Measurements from ENCODE around the gene WWOX.

The WWOX gene

DNA sequence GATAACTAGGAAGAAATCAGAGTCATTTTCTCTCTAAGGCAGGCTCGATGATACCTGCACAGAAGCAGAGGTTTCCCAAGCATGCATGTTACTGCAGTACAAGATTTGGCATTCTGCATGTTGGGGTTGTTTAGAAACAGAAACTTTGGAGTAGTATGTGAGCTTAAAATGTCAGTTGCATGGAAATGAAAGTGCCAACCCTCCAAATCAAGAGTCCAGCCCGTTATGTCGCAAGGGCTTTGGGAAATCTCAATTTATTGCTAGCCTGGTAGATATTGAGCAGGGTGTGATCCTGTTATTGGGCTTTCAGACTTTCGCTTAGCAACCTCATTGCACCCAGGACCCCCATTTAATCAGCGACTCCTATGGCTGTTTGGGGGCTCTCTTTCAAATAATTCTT is 1010.3 kb downstream of the WWOX start:
- TF ChIP-seq POLR2AphosphoS5 (IDR thresholded peaks at IDR 0.05; ENCODE audit: low read depth, low read length) (no peak), POU2F2 (IDR thresholded peaks at IDR 0.05; ENCODE audit: low read depth, low read length) (no peak), SPI1 (IDR thresholded peaks at IDR 0.05; ENCODE audit: low read depth, low read length) (no peak), TAF1 (IDR thresholded peaks at IDR 0.05; ENCODE audit: low read depth, low read length) (no peak), PAX5 (IDR thresholded peaks at IDR 0.05; ENCODE audit: insufficient read depth, low read length, severe bottlenecking) (no peak), POLR2A (IDR thresholded peaks at IDR 0.05; ENCODE audit: low read depth, low read length) (no peak)
- DNase-seq (ENCODE audit: insufficient read length, low spot score) (no peak), FAIRE-seq (no peak)

DNA sequence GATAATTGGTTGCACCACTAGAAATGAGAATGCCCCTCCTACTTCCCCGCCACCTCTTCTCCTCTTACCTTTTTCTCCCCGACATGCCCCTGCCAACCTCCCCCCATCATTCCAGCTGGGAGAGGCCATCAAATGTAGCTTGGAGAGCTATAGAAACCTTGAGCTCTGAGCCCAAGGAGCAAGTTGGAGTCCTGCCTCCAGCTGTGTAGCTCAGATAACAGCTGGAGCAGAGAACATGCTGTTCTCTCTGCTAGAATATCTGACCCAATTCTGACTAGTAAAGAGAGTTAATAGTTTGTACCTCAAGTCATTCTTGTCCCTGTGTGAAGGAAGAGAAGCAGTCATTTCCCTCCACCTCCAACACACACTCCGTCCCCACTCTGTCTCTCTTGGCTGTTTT is 1010.8 kb downstream of the WWOX start:
- DNase-seq (ENCODE audit: insufficient read length, low spot score) (no peak), FAIRE-seq (no peak)
- no peak for TF ChIP-seq SPI1 (IDR thresholded peaks at IDR 0.05; ENCODE audit: low read depth, low read length)

DNA sequence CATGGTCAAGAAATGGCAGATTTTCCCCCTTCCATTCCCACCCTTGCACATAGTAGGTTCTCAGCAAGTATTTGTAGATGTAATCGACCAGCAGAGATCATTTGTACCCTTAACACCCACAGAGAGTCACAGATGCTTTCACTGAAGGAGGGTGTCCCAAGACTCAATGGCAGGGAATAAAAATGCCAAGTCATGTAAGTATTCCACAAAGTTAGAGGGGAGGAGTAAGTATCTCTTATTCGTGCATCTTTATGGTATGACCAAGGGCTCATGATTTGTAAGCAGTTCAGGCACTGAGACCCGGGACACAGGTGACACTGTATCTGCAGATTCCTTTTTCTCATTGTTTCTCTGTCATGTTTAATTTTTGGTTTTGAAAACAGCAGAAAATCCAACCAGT is 1011.5 kb downstream of the WWOX start:
- TF ChIP-seq PAX5 (IDR thresholded peaks at IDR 0.05; ENCODE audit: insufficient read depth, low read length, severe bottlenecking) (no peak), SPI1 (IDR thresholded peaks at IDR 0.05; ENCODE audit: low read depth, low read length) (no peak), POU2F2 (IDR thresholded peaks at IDR 0.05; ENCODE audit: low read depth, low read length) (no peak), POLR2A (IDR thresholded peaks at IDR 0.05; ENCODE audit: low read depth, low read length) (no peak), POLR2AphosphoS5 (IDR thresholded peaks at IDR 0.05; ENCODE audit: low read depth, low read length) (no peak), TAF1 (IDR thresholded peaks at IDR 0.05; ENCODE audit: low read depth, low read length) (no peak)
- FAIRE-seq (no peak), DNase-seq (ENCODE audit: insufficient read length, low spot score) (no peak)

DNA sequence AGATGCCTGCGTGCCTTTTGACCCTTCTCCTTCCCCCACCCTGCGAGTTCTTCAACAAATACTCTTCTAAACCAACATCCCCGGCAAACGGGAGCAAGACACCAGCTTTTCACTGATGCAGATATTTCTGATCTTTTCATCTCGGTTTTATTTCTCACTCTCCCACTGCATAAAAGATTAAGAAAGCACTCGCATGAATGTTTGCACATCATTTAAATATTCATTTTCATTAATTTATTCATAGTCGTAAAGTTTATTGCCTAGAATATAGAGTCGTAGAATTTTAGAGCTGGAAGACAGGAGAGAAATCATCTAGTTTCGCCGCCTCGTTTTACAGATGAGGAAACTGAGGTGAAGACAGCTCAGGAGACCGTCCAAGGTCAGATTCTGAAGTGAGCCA is 1013.0 kb downstream of the WWOX start:
- no peak for DNase-seq (ENCODE audit: insufficient read length, low spot score)
- TF ChIP-seq POLR2AphosphoS5 (IDR thresholded peaks at IDR 0.05; ENCODE audit: low read depth, low read length), result no peak
- TF ChIP-seq SPI1 (IDR thresholded peaks at IDR 0.05; ENCODE audit: low read depth, low read length), result no peak
- no peak for TF ChIP-seq POLR2A (IDR thresholded peaks at IDR 0.05; ENCODE audit: low read depth, low read length)
- TF ChIP-seq POU2F2 (IDR thresholded peaks at IDR 0.05; ENCODE audit: low read depth, low read length), result no peak
- TF ChIP-seq TAF1 (IDR thresholded peaks at IDR 0.05; ENCODE audit: low read depth, low read length), result no peak
- no peak for TF ChIP-seq PAX5 (IDR thresholded peaks at IDR 0.05; ENCODE audit: insufficient read depth, low read length, severe bottlenecking)
- FAIRE-seq, result no peak

DNA sequence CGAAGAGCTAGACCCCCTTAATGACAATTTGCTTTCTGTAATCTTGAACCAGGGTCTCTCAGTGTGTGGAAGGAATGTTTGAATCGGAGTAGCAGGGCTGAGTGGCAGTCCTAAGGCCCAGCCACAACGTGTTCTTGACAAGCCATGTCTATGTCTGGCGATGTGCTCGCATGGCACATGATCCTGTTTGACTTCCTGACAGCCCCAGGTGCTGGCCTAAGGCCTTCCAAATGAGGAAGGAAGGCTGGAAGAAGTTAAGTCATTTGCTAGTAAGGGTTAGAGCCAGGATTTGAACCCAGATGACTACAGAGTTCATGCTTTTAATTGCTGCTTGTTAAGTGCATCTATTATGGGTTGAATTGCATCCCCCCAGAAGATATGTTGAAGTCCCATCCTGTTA is 1014.4 kb downstream of the WWOX start:
- DNase-seq (ENCODE audit: insufficient read length, low spot score) (no peak), FAIRE-seq (no peak)
- TF ChIP-seq SPI1 (IDR thresholded peaks at IDR 0.05; ENCODE audit: low read depth, low read length) (no peak), POLR2A (IDR thresholded peaks at IDR 0.05; ENCODE audit: low read depth, low read length) (no peak), TAF1 (IDR thresholded peaks at IDR 0.05; ENCODE audit: low read depth, low read length) (no peak), PAX5 (IDR thresholded peaks at IDR 0.05; ENCODE audit: insufficient read depth, low read length, severe bottlenecking) (no peak), POLR2AphosphoS5 (IDR thresholded peaks at IDR 0.05; ENCODE audit: low read depth, low read length) (no peak), POU2F2 (IDR thresholded peaks at IDR 0.05; ENCODE audit: low read depth, low read length) (no peak)

DNA sequence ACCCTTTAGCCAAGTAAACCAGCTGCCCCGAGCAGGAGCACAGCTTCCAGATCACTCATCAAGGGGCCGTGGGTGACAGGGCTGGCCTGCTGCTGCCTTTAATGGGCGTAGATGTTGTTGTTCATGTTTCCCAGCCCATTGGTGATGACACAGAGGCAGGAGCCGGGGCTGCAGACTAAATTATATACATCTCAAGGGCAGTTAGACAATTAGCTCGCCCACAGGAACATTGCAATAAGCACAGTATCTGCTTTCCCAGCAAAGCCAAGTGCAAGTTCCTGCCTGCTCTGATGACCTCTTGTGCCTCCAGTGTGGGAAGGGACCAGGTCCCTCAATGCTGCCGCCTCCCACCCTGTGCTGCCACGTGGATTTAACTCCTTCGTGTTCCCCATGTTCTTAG is 1015.3 kb downstream of the WWOX start:
- no peak for FAIRE-seq
- TF ChIP-seq SPI1 (IDR thresholded peaks at IDR 0.05; ENCODE audit: low read depth, low read length), result no peak
- TF ChIP-seq POLR2A (IDR thresholded peaks at IDR 0.05; ENCODE audit: low read depth, low read length), result no peak
- no peak for TF ChIP-seq PAX5 (IDR thresholded peaks at IDR 0.05; ENCODE audit: insufficient read depth, low read length, severe bottlenecking)
- no peak for TF ChIP-seq POU2F2 (IDR thresholded peaks at IDR 0.05; ENCODE audit: low read depth, low read length)
- no peak for TF ChIP-seq POLR2AphosphoS5 (IDR thresholded peaks at IDR 0.05; ENCODE audit: low read depth, low read length)
- TF ChIP-seq TAF1 (IDR thresholded peaks at IDR 0.05; ENCODE audit: low read depth, low read length), result no peak
- DNase-seq (ENCODE audit: insufficient read length, low spot score), result no peak

DNA sequence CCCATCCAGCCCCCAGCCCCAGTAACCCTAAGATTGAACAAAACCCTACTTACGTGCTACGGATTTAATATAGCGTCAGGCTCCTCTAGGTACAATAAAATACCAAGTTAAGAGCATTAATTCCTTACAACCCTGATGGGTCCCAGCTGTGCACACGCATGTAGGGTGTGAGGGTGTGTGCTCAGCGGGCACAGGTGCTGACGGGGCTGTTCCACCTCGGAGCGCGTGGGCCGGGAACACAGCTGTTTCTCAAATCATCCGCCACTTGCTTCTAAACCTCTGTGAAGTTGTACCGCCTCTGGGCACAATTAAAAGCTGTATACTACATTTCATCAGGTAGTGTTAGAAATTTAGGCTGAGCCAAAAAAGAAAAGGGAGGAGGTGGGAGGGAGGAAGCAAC is 1022.5 kb downstream of the WWOX start:
- TF ChIP-seq SPI1 (IDR thresholded peaks at IDR 0.05; ENCODE audit: low read depth, low read length) (no peak), POLR2A (IDR thresholded peaks at IDR 0.05; ENCODE audit: low read depth, low read length) (no peak), POLR2AphosphoS5 (IDR thresholded peaks at IDR 0.05; ENCODE audit: low read depth, low read length) (no peak), PAX5 (IDR thresholded peaks at IDR 0.05; ENCODE audit: insufficient read depth, low read length, severe bottlenecking) (no peak), TAF1 (IDR thresholded peaks at IDR 0.05; ENCODE audit: low read depth, low read length) (no peak), POU2F2 (IDR thresholded peaks at IDR 0.05; ENCODE audit: low read depth, low read length) (no peak)
- FAIRE-seq, result no peak
- no peak for DNase-seq (ENCODE audit: insufficient read length, low spot score)

DNA sequence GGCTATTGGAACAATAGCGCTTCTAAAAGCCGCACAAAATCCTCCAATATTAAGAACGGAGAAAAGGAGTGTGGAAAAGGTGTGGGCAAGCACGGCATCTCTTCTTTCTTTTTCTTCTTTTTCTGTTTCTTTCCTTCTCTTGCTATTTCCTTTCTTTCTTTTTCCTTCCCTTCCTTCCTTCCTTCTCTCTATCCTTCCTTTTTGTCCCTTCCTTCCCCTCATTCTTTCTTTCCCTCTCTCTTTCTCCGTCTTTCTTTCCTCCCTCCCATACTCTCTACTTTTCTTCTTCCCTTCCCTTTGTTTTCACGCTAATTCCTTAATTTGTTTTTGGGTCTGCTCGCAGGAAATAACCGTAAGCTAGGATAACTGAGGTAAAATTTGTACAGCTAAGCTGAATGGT is 1022.9 kb downstream of the WWOX start:
- DNase-seq (ENCODE audit: insufficient read length, low spot score) (no peak), FAIRE-seq (no peak)
- TF ChIP-seq TAF1 (IDR thresholded peaks at IDR 0.05; ENCODE audit: low read depth, low read length) (no peak), POU2F2 (IDR thresholded peaks at IDR 0.05; ENCODE audit: low read depth, low read length) (no peak), SPI1 (IDR thresholded peaks at IDR 0.05; ENCODE audit: low read depth, low read length) (no peak)

DNA sequence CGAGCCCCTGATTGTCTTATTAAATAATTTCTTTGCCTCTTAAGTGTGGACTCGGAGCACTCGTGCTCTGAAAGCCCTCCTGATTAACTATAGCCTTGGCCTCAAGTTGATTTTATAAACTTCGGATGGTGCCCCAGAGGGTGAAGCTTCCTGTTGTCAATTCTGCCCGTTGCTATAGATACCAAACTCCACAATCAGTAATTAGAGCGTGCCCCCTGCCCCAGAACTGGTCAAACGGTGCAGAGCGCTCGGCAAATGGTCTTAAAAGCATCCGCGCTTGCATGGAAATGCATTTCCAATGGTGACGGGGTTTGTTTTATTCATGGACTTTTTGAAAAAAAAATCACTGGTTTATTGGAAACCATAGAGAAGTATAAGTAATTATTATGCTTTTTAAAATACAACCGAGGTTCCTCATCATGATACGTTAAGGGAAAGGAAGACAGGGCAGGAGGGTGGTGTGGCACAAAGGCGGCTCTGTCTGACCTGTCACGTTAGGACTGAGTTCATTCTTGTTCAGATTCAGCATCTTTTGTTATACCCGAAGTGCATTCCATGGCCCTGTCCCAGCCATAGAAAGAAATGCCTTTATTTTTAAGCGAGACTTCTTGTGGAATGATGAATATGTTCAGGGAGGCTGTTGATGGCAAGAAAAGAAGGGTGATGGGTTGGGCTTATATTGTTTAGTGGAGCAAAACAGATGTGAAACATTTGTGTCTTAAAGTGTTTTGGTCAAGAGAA is 1024.7 kb downstream of the WWOX start:
- FAIRE-seq (no peak), DNase-seq (ENCODE audit: insufficient read length, low spot score) (no peak)
- TF ChIP-seq POLR2AphosphoS5 (IDR thresholded peaks at IDR 0.05; ENCODE audit: low read depth, low read length) (no peak), PAX5 (IDR thresholded peaks at IDR 0.05; ENCODE audit: insufficient read depth, low read length, severe bottlenecking) (no peak), TAF1 (IDR thresholded peaks at IDR 0.05; ENCODE audit: low read depth, low read length) (no peak), POU2F2 (IDR thresholded peaks at IDR 0.05; ENCODE audit: low read depth, low read length) (no peak), SPI1 (IDR thresholded peaks at IDR 0.05; ENCODE audit: low read depth, low read length) (no peak), POLR2A (IDR thresholded peaks at IDR 0.05; ENCODE audit: low read depth, low read length) (no peak)

DNA sequence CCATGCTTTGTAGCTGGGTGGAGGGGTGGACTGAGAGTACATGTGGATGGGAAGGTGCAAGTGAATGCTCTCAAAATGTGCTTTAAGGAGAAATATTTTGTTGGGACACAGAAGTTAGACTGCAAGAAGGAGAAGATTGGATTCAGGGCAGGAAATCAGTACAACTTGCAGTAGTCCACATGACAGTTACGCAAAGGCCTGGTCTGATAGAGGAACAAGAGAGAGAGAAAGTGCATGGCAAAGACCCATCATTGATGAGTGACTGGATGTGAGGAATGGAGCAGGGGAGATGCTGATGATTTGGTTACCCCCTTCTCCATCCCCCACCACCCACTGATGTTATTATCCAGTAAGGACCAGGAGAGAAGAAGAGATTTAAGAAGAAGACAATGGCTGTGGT is 1028.3 kb downstream of the WWOX start:
- no peak for FAIRE-seq
- TF ChIP-seq POLR2A (IDR thresholded peaks at IDR 0.05; ENCODE audit: low read depth, low read length) (no peak), SPI1 (IDR thresholded peaks at IDR 0.05; ENCODE audit: low read depth, low read length) (no peak)
- no peak for DNase-seq (ENCODE audit: insufficient read length, low spot score)

All from GM12891 (cell line).